GM12865 (cell line): Measurements from ENCODE around the gene KDF1.

Source experiments
- DNase-seq: peaks from one replicate; pipeline ENCODE4 v3.0.0; 2010; ENCODE audit warnings: low read depth
- H3K4me3 ChIP-seq: 2 replicates; pipeline ENCODE4 v1.5.1; 2011; ENCODE audit warnings: mild to moderate bottlenecking, low read depth, low read length, control low read depth
- TF ChIP-seq, protein P1 (sequence below): IDR thresholded peaks from 2 replicates; pipeline ENCODE4 v1.5.1; 2011; ENCODE audit warnings: low read length, control low read depth, low read depth, inconsistent platforms; ENCODE audit not compliant: insufficient read depth; ENCODE audit errors: missing control alignments

Gene KDF1

GRCh38 chr1:26907071-26907917 lies 53.0 kb downstream of the KDF1 start:
- H3K4me3 ChIP-seq: no peak overlapping the region
- DNase-seq: no peak
- TF ChIP-seq, protein P1, sequence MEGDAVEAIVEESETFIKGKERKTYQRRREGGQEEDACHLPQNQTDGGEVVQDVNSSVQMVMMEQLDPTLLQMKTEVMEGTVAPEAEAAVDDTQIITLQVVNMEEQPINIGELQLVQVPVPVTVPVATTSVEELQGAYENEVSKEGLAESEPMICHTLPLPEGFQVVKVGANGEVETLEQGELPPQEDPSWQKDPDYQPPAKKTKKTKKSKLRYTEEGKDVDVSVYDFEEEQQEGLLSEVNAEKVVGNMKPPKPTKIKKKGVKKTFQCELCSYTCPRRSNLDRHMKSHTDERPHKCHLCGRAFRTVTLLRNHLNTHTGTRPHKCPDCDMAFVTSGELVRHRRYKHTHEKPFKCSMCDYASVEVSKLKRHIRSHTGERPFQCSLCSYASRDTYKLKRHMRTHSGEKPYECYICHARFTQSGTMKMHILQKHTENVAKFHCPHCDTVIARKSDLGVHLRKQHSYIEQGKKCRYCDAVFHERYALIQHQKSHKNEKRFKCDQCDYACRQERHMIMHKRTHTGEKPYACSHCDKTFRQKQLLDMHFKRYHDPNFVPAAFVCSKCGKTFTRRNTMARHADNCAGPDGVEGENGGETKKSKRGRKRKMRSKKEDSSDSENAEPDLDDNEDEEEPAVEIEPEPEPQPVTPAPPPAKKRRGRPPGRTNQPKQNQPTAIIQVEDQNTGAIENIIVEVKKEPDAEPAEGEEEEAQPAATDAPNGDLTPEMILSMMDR: no peak

GRCh38 chr1:26900815-26901511 lies 59.3 kb downstream of the KDF1 start:
- DNase-seq: no peak
- TF ChIP-seq, protein P1: no peak
- H3K4me3 ChIP-seq: peak overlapping the region; percentile 96

- peak; percentile 96 for DNase-seq
- H3K4me3 ChIP-seq: peak within 1 kb of the TSS; percentile 96
- TF ChIP-seq, protein P1: no peak
Measured at GRCh38 chr1:26900001-26900814, 60.1 kb downstream of the KDF1 start, which contains the start of gene GPATCH3. Gene GPATCH3 (minus strand): TSS chr1:26900467. CDS start chr1:26900442, 25 bp downstream.
